ENCODE results near the gene CASTOR2.

CASTOR2 gene

GRCh38 chr7:75019800-75020199 lies 55.3 kb downstream of the CASTOR2 start:
- no peak for DNase-seq (ENCODE audit: low read depth)
- TF ChIP-seq, protein P1, sequence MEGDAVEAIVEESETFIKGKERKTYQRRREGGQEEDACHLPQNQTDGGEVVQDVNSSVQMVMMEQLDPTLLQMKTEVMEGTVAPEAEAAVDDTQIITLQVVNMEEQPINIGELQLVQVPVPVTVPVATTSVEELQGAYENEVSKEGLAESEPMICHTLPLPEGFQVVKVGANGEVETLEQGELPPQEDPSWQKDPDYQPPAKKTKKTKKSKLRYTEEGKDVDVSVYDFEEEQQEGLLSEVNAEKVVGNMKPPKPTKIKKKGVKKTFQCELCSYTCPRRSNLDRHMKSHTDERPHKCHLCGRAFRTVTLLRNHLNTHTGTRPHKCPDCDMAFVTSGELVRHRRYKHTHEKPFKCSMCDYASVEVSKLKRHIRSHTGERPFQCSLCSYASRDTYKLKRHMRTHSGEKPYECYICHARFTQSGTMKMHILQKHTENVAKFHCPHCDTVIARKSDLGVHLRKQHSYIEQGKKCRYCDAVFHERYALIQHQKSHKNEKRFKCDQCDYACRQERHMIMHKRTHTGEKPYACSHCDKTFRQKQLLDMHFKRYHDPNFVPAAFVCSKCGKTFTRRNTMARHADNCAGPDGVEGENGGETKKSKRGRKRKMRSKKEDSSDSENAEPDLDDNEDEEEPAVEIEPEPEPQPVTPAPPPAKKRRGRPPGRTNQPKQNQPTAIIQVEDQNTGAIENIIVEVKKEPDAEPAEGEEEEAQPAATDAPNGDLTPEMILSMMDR (conservative IDR thresholded peaks at IDR 0.05; ENCODE audit: control insufficient read depth, insufficient read depth, low read depth, low read length), result no peak
- no peak overlapping the region for H3K4me3 ChIP-seq (ENCODE audit: control insufficient read depth, low read depth, low read length)

GRCh38 chr7:75024922-75025321 lies 60.4 kb downstream of the CASTOR2 start:
- H3K4me3 ChIP-seq (ENCODE audit: control insufficient read depth, low read depth, low read length), result no peak overlapping the region
- TF ChIP-seq, protein P1 (conservative IDR thresholded peaks at IDR 0.05; ENCODE audit: control insufficient read depth, insufficient read depth, low read depth, low read length), result no peak
- no peak for DNase-seq (ENCODE audit: low read depth)

DNA sequence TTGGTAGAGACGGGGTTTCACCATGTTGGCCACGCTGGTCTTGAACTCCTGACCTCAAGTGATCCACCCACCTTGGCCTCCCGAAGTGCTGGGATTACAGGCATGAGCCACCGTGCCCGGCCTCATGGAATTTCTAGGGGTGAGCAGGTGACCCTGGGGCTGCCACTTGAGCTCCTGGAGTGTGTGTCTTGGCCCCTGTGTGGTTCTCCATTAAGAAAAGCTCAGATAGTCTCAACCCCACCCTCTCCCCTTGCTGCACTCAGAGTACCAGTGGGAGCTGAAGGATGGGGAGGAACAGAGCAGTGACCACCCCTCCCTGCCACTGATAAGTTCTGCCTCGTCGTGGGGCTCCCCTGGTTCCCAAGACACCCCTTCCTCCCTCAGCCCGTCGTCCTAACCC lies 63.8 kb downstream of the CASTOR2 start:
- H3K4me3 ChIP-seq (ENCODE audit: control insufficient read depth, low read depth, low read length), result no peak overlapping the region
- TF ChIP-seq, protein P1 (conservative IDR thresholded peaks at IDR 0.05; ENCODE audit: control insufficient read depth, insufficient read depth, low read depth, low read length), result no peak
- no peak for DNase-seq (ENCODE audit: low read depth)

DNA sequence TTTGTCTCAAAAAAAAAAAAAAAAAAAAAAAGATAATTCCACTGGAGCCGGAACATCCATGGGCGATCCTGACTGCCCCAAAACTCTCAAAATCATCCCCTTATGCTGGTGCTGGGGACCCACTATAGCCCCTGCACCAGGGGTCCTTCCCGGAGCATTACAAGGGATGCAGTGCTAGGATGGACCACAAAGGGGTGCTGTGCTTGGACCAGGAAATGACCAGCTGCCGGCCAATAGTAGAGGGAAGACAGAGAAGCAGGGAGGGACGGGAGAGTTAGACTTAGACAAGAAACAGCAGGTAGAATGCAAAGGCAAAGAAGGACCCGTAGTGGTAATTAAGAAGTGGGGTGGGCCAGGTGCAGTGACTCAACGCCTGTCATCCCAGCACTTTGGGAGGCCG lies 68.6 kb downstream of the CASTOR2 start:
- no peak overlapping the region for H3K4me3 ChIP-seq (ENCODE audit: control insufficient read depth, low read depth, low read length)
- TF ChIP-seq, protein P1 (conservative IDR thresholded peaks at IDR 0.05; ENCODE audit: control insufficient read depth, insufficient read depth, low read depth, low read length), result peak; percentile 12
- DNase-seq (ENCODE audit: low read depth), result no peak

GRCh38 chr7:75033826-75034225 lies 69.3 kb downstream of the CASTOR2 start:
- H3K4me3 ChIP-seq (ENCODE audit: control insufficient read depth, low read depth, low read length), result no peak overlapping the region
- DNase-seq (ENCODE audit: low read depth), result no peak
- TF ChIP-seq, protein P1 (conservative IDR thresholded peaks at IDR 0.05; ENCODE audit: control insufficient read depth, insufficient read depth, low read depth, low read length), result no peak

DNA sequence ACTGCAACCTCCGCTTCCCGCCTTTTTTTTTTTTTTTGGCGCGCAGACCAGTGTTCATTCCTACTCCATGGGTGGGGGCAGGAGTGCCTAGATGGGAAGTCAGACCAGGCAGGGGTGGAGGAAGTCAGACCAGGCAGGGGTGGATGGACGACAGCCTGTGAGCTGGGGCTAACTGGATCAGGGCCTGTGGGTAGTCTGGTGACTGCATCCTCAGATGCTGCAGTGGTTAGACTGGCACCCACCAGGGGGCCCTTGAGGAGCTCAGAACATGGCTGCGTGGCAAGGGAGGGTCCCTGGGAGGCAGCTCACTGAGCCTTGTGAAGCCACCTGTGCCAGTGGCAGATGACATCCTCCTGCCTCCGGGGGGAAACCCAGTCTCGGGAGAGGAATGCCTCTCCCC lies 74.0 kb downstream of the CASTOR2 start:
- no peak for DNase-seq (ENCODE audit: low read depth)
- H3K4me3 ChIP-seq (ENCODE audit: control insufficient read depth, low read depth, low read length), result no peak overlapping the region
- TF ChIP-seq, protein P1 (conservative IDR thresholded peaks at IDR 0.05; ENCODE audit: control insufficient read depth, insufficient read depth, low read depth, low read length), result no peak

GRCh38 chr7:75039166-75039565 lies 74.7 kb downstream of the CASTOR2 start:
- DNase-seq (ENCODE audit: low read depth), result no peak
- H3K4me3 ChIP-seq (ENCODE audit: control insufficient read depth, low read depth, low read length), result no peak overlapping the region
- TF ChIP-seq, protein P1 (conservative IDR thresholded peaks at IDR 0.05; ENCODE audit: control insufficient read depth, insufficient read depth, low read depth, low read length), result no peak

All from fibroblast of mammary gland (primary cell).